ENCODE results near the gene NPAS3.

GRCh38 chr14:33369972-33370371 lies 431.3 kb downstream of the NPAS3 start:
- TF ChIP-seq CTCF (IDR thresholded peaks at IDR 0.05) (no peak), POLR2A (IDR thresholded peaks at IDR 0.05) (no peak)
